Osteocyte (in vitro differentiated cells): ENCODE results near the gene STXBP6. TPM values are rescaled to one million over a fixed set of nuclear protein-coding genes. Genes with fewer than 3 reads are reported as not detected.

ENCODE experiments used
- DNase-seq: peaks from one replicate; pipeline ENCODE4 v3.0.0; 2021; ENCODE audit warnings: mixed read lengths; ENCODE audit not compliant: unreplicated experiment; ENCODE audit errors: extremely low spot score
- H3K27ac Mint-ChIP-seq: one replicate; pipeline ENCODE4 v1.8.0; 2021; ENCODE audit warnings: mild to moderate bottlenecking, mixed read lengths; ENCODE audit not compliant: unreplicated experiment
- H3K27me3 Mint-ChIP-seq: one replicate; pipeline ENCODE4 v1.8.0; 2021; ENCODE audit warnings: mixed read lengths; ENCODE audit not compliant: unreplicated experiment
- H3K36me3 Mint-ChIP-seq: one replicate; pipeline ENCODE4 v1.8.0; 2021; ENCODE audit warnings: mixed read lengths; ENCODE audit not compliant: unreplicated experiment
- H3K4me1 Mint-ChIP-seq: one replicate; pipeline ENCODE4 v1.8.0; 2021; ENCODE audit warnings: mixed read lengths; ENCODE audit not compliant: unreplicated experiment
- H3K4me3 Mint-ChIP-seq: one replicate; pipeline ENCODE4 v1.8.0; 2021; ENCODE audit warnings: mild to moderate bottlenecking, moderate library complexity, mixed read lengths; ENCODE audit not compliant: unreplicated experiment
- H3K9me3 Mint-ChIP-seq: one replicate; pipeline ENCODE4 v1.8.0; 2021; ENCODE audit warnings: mixed read lengths; ENCODE audit not compliant: unreplicated experiment
- total RNA-seq: library from RNA; stranded (reverse); gene quantifications from 2 replicates; pipeline ENCODE4 v1.2.1, GENCODE V29; 2021
- TF ChIP-seq, protein P1 (sequence below): fragments of 200-600 bp; sonication (generic); IDR thresholded peaks from 2 replicates; pipeline ENCODE4 v1.5.0; 2021; ENCODE audit warnings: antibody characterized with exemption, mild to moderate bottlenecking, moderate library complexity

STXBP6 gene
- total RNA-seq, 1 donor from 2014 or later, result 6.4 TPM

DNA sequence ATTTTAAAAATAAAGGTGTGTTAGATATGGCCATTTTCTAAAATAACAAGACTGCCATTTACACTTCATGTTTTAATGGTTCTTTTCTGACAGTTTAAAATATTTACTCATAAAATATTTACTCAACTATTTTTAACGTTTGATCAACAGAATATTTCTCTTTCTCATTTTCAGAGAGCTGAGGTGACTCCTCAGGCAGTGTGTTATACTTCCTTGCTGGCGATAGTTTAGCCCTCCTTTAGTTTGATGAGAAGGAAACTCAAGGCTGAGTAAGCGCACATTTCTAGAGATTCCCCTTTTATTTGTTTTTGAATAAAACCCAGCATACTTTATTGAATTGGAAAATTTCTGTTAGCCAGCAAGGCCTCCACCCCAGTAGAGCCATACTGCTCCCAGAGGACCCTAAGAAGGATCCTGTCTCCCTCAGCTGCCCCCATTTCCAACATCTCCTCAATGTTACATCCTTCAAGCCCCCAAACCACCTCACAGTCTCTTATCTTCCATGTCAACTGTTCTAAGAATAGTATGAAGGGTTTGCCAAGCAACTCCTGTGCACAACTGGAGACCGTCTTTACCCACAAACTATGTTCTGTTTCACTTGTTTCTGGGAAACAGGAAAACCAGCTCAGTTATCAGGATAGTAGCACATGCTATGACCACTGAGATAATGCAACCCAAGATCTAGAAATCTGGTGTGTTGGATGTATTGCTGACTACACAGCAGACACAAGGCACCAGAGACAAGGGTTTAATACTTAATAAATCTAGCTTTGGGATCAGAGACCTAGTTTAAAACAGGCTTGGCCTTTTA, 129.5 kb downstream of the STXBP6 start:
- H3K27ac Mint-ChIP-seq, result no peak overlapping the region
- TF ChIP-seq, protein P1, sequence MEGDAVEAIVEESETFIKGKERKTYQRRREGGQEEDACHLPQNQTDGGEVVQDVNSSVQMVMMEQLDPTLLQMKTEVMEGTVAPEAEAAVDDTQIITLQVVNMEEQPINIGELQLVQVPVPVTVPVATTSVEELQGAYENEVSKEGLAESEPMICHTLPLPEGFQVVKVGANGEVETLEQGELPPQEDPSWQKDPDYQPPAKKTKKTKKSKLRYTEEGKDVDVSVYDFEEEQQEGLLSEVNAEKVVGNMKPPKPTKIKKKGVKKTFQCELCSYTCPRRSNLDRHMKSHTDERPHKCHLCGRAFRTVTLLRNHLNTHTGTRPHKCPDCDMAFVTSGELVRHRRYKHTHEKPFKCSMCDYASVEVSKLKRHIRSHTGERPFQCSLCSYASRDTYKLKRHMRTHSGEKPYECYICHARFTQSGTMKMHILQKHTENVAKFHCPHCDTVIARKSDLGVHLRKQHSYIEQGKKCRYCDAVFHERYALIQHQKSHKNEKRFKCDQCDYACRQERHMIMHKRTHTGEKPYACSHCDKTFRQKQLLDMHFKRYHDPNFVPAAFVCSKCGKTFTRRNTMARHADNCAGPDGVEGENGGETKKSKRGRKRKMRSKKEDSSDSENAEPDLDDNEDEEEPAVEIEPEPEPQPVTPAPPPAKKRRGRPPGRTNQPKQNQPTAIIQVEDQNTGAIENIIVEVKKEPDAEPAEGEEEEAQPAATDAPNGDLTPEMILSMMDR, result no peak
- no peaks in the 10 kb centered on the region for H3K9me3 Mint-ChIP-seq
- DNase-seq, result no peak
- peaks cover 13% of the 10 kb centered on the region for H3K4me1 Mint-ChIP-seq
- peaks cover 12% of the 10 kb centered on the region for H3K27me3 Mint-ChIP-seq
- H3K4me3 Mint-ChIP-seq, result no peak overlapping the region
- H3K36me3 Mint-ChIP-seq, result peaks cover 2% of the 10 kb centered on the region

DNA sequence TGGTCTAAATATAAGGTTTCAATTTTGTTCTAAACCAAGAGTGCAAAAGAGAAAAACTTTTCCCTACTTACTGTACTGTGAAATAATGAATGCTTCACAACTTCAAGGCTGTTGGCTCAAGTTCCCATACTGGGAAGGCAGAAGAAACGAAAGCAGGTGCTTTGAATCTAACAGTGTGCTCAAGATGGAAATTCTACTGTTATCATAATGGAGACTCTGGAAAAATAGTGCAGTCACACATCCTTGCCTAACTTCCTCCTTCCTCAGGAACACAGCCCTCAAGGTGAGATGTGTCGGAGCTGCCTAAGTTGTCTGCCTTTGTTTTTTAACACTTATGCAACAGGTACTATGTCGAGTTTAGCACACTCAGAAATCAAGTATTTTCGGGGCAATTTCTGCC, 131.1 kb downstream of the STXBP6 start:
- TF ChIP-seq, protein P1, result no peak
- H3K4me3 Mint-ChIP-seq, result no peak overlapping the region
- peaks cover 2% of the 10 kb centered on the region for H3K36me3 Mint-ChIP-seq
- H3K27ac Mint-ChIP-seq, result no peak overlapping the region
- peaks cover 13% of the 10 kb centered on the region for H3K4me1 Mint-ChIP-seq
- no peaks in the 10 kb centered on the region for H3K9me3 Mint-ChIP-seq
- H3K27me3 Mint-ChIP-seq, result peaks cover 16% of the 10 kb centered on the region
- no peak for DNase-seq

DNA sequence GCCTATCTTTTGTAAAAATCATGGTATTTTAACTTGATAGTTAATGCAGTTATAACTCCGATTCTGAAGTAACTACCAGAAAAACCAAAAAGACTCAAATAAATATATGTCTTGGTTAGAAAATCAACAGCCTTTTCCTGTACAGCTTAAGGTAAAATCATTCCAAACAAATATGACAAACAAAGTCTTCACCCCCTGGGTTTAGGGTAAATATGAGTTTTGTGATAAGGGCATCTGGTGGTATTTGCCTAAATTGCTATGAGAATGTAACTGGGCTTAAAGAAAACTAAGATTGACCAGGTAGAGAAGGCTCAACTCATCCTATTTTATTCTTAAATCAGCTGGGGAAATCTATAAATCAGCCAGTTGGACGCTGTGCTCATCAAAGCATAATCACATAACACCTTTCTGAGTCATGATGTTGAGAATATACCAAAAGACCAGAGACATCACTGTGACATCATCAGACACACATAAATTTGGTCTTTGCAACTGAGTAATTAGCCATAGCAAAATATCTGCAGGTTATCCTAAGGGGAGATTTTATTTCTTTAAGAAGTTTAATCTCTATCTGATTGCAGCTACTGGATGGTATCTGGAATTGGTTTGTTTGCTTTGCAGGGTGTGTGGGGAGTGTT, 133.9 kb downstream of the STXBP6 start:
- DNase-seq, result no peak
- Mint-ChIP-seq H3K27ac (no peak overlapping the region), H3K27me3 (peaks cover 13% of the 10 kb centered on the region), H3K4me3 (no peak overlapping the region), H3K9me3 (no peaks in the 10 kb centered on the region), H3K4me1 (peaks cover 21% of the 10 kb centered on the region), H3K36me3 (peaks cover 2% of the 10 kb centered on the region)
- TF ChIP-seq, protein P1, result no peak

DNA sequence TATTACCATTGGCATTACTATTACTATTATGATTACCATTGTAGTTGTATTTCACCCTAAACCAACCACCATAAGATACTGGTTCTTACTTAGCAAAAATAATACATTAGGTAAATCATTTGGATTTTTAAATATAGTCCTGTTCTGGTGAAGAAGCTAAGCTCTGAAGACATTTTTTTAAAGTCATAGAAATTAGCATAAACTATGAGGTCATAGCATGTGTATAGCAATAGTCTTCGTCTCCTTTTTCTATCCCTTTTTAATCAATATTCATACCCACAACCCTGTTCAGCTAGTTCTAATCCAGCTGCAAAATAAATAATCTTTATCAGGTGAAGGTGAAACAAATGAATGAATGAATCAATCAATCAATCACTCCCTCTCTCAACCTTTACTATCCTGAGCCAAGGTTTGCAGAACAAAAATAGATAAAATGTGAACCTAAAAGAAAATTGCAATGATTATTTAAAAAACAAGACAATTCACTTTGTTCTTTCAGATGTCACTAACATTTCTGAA, 134.5 kb downstream of the STXBP6 start:
- TF ChIP-seq, protein P1, result no peak
- no peak for DNase-seq
- Mint-ChIP-seq H3K27me3 (peaks cover 13% of the 10 kb centered on the region), H3K9me3 (no peaks in the 10 kb centered on the region), H3K4me1 (peaks cover 22% of the 10 kb centered on the region), H3K4me3 (no peak overlapping the region), H3K36me3 (peaks cover 2% of the 10 kb centered on the region), H3K27ac (no peak overlapping the region)

DNA sequence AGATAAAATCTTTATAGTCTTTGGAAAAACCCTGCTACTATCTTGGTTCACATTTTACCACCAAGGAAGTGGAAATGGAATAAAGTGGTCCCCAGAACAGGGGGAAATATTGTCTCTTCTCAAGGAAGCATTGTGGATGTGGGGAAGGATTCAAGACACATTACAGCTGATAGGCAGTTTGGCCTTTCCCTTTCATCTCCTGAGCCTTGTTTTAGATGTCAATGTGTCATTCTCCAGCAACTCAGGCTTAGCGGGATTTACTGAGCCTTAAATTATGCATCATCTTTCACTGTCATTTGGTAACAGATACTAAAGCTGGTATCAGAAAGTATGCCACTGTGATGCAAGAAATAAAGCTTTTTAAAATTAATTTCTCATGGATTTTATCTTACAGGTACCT, 136.2 kb downstream of the STXBP6 start:
- TF ChIP-seq, protein P1, result no peak
- H3K9me3 Mint-ChIP-seq, result no peaks in the 10 kb centered on the region
- H3K27ac Mint-ChIP-seq, result no peak overlapping the region
- peaks cover 13% of the 10 kb centered on the region for H3K27me3 Mint-ChIP-seq
- DNase-seq, result no peak
- peaks cover 17% of the 10 kb centered on the region for H3K4me1 Mint-ChIP-seq
- no peak overlapping the region for H3K4me3 Mint-ChIP-seq
- peaks cover 2% of the 10 kb centered on the region for H3K36me3 Mint-ChIP-seq
